ENCODE measurements around the gene RABGAP1L.

The RABGAP1L gene

GRCh38 chr1:174956976-174957375, 797.7 kb downstream of the RABGAP1L start:
- no peaks in the 10 kb centered on the region for H3K27me3 ChIP-seq (ENCODE audit: control insufficient read depth in 3 of 3, insufficient read depth in 3 of 3, low read depth in 1 of 3, low read length in 3 of 3)
- no peak overlapping the region for H3K4me3 ChIP-seq (ENCODE audit: low read length in 2 of 2)
- H3K4me1 ChIP-seq (ENCODE audit: control insufficient read depth in 2 of 2, insufficient read depth in 1 of 2, low read depth in 1 of 2, low read length in 2 of 2): peaks cover 4 to 10% of the 10 kb centered on the region in 2 donors
- H3K14ac ChIP-seq (ENCODE audit: low read length): no peak overlapping the region
- no peak for DNase-seq (ENCODE audit: low spot score)
- no peak overlapping the region for H3K23ac ChIP-seq (ENCODE audit: low read depth, low read length, poor library complexity)
- no peak overlapping the region for H3K4ac ChIP-seq (ENCODE audit: low read length)
- no peak overlapping the region for H3K27ac ChIP-seq (replicated peaks; ENCODE audit: low read length)
- H3K4me2 ChIP-seq (ENCODE audit: insufficient read depth, low read length, poor library complexity, severe bottlenecking): no peak overlapping the region
- no peaks in the 10 kb centered on the region for H3K79me1 ChIP-seq (ENCODE audit: low read depth, low read length)
- H3K9me3 ChIP-seq (replicated peaks in 1 of 2; ENCODE audit: control insufficient read depth in 2 of 2, insufficient read depth in 1 of 2, low read depth in 1 of 2, low read length in 2 of 2): no peaks in the 10 kb centered on the region
- H2BK15ac ChIP-seq (ENCODE audit: low read length): no peak overlapping the region
- H3K18ac ChIP-seq (ENCODE audit: low read length): no peak overlapping the region
- no peak overlapping the region for H2AFZ ChIP-seq (ENCODE audit: low read length)
- no peaks in the 10 kb centered on the region for H3K36me3 ChIP-seq (replicated peaks in 1 of 2; ENCODE audit: control insufficient read depth in 2 of 2, insufficient read depth in 2 of 2, low read length in 2 of 2)
- H2BK5ac ChIP-seq (ENCODE audit: low read length): no peak overlapping the region
- no peak overlapping the region for H2BK120ac ChIP-seq (ENCODE audit: low read depth, low read length)
- H4K8ac ChIP-seq (ENCODE audit: low read depth, low read length): no peak overlapping the region
- H3K9ac ChIP-seq (ENCODE audit: low read depth, low read length, poor library complexity): no peak overlapping the region
- no peak overlapping the region for H4K91ac ChIP-seq (ENCODE audit: low read depth, low read length, poor library complexity)
- H2AK5ac ChIP-seq (ENCODE audit: low read depth, low read length): no peak overlapping the region
- no peak overlapping the region for H2BK12ac ChIP-seq (ENCODE audit: low read length)

GRCh38 chr1:174957829-174958228, 798.5 kb downstream of the RABGAP1L start:
- Histone ChIP-seq H3K36me3 (replicated peaks in 1 of 2; ENCODE audit: control insufficient read depth in 2 of 2, insufficient read depth in 2 of 2, low read length in 2 of 2) (no peaks in the 10 kb centered on the region), H3K4me2 (ENCODE audit: insufficient read depth, low read length, poor library complexity, severe bottlenecking) (no peak overlapping the region), H3K27ac (replicated peaks; ENCODE audit: low read length) (no peak overlapping the region), H3K23ac (ENCODE audit: low read depth, low read length, poor library complexity) (no peak overlapping the region), H3K4me3 (ENCODE audit: low read length in 2 of 2) (no peak overlapping the region), H3K4ac (ENCODE audit: low read length) (no peak overlapping the region), H3K18ac (ENCODE audit: low read length) (no peak overlapping the region), H4K91ac (ENCODE audit: low read depth, low read length, poor library complexity) (no peak overlapping the region), H3K9ac (ENCODE audit: low read depth, low read length, poor library complexity) (no peak overlapping the region), H2BK15ac (ENCODE audit: low read length) (no peak overlapping the region), H4K8ac (ENCODE audit: low read depth, low read length) (no peak overlapping the region), H3K4me1 (ENCODE audit: control insufficient read depth in 2 of 2, insufficient read depth in 1 of 2, low read depth in 1 of 2, low read length in 2 of 2) (peaks cover 4 to 10% of the 10 kb centered on the region in 2 donors), H3K14ac (ENCODE audit: low read length) (no peak overlapping the region), H2BK5ac (ENCODE audit: low read length) (no peak overlapping the region), H3K79me1 (ENCODE audit: low read depth, low read length) (no peaks in the 10 kb centered on the region), H2AFZ (ENCODE audit: low read length) (no peak overlapping the region), H3K9me3 (replicated peaks in 1 of 2; ENCODE audit: control insufficient read depth in 2 of 2, insufficient read depth in 1 of 2, low read depth in 1 of 2, low read length in 2 of 2) (no peaks in the 10 kb centered on the region), H3K27me3 (ENCODE audit: control insufficient read depth in 3 of 3, insufficient read depth in 3 of 3, low read depth in 1 of 3, low read length in 3 of 3) (no peaks in the 10 kb centered on the region), H2AK5ac (ENCODE audit: low read depth, low read length) (no peak overlapping the region), H2BK12ac (ENCODE audit: low read length) (no peak overlapping the region), H2BK120ac (ENCODE audit: low read depth, low read length) (no peak overlapping the region)
- DNase-seq (ENCODE audit: low spot score): no peak

- H3K79me1 ChIP-seq (ENCODE audit: low read depth, low read length): no peaks in the 10 kb centered on the region
These were observed 799.1 kb downstream of the RABGAP1L start for GRCh38 chr1:174958396-174958795.

GRCh38 chr1:174960362-174960761, 801.0 kb downstream of the RABGAP1L start:
- no peak overlapping the region for H3K14ac ChIP-seq (ENCODE audit: low read length)
- H3K4ac ChIP-seq (ENCODE audit: low read length): no peak overlapping the region
- H3K79me1 ChIP-seq (ENCODE audit: low read depth, low read length): no peaks in the 10 kb centered on the region
- no peak overlapping the region for H2AFZ ChIP-seq (ENCODE audit: low read length)
- H3K9ac ChIP-seq (ENCODE audit: low read depth, low read length, poor library complexity): no peak overlapping the region
- H3K9me3 ChIP-seq (replicated peaks in 1 of 2; ENCODE audit: control insufficient read depth in 2 of 2, insufficient read depth in 1 of 2, low read depth in 1 of 2, low read length in 2 of 2): no peaks in the 10 kb centered on the region
- no peak overlapping the region for H2BK120ac ChIP-seq (ENCODE audit: low read depth, low read length)
- DNase-seq (ENCODE audit: low spot score): no peak
- no peak overlapping the region for H4K91ac ChIP-seq (ENCODE audit: low read depth, low read length, poor library complexity)
- no peak overlapping the region for H3K4me2 ChIP-seq (ENCODE audit: insufficient read depth, low read length, poor library complexity, severe bottlenecking)
- H3K4me3 ChIP-seq (ENCODE audit: low read length in 2 of 2): no peak overlapping the region
- no peak overlapping the region for H2BK15ac ChIP-seq (ENCODE audit: low read length)
- no CpG with 5 or more reads among the region's 2 CpGs for WGBS, 2 donors (ENCODE audit: extremely low coverage in 2 of 2, insufficient read length in 2 of 2, insufficient replicate concordance in 1 of 2)
- no peak overlapping the region for H3K27ac ChIP-seq (replicated peaks; ENCODE audit: low read length)
- peaks cover 0 to under 1% of the 10 kb centered on the region in 2 donors for H3K4me1 ChIP-seq (ENCODE audit: control insufficient read depth in 2 of 2, insufficient read depth in 1 of 2, low read depth in 1 of 2, low read length in 2 of 2)
- H2BK12ac ChIP-seq (ENCODE audit: low read length): no peak overlapping the region
- no peak overlapping the region for H4K8ac ChIP-seq (ENCODE audit: low read depth, low read length)
- no peak overlapping the region for H3K23ac ChIP-seq (ENCODE audit: low read depth, low read length, poor library complexity)
- H2AK5ac ChIP-seq (ENCODE audit: low read depth, low read length): no peak overlapping the region
- H3K27me3 ChIP-seq (ENCODE audit: control insufficient read depth in 3 of 3, insufficient read depth in 3 of 3, low read depth in 1 of 3, low read length in 3 of 3): no peaks in the 10 kb centered on the region
- H3K18ac ChIP-seq (ENCODE audit: low read length): no peak overlapping the region
- no peak overlapping the region for H2BK5ac ChIP-seq (ENCODE audit: low read length)
- no peaks in the 10 kb centered on the region for H3K36me3 ChIP-seq (replicated peaks in 1 of 2; ENCODE audit: control insufficient read depth in 2 of 2, insufficient read depth in 2 of 2, low read length in 2 of 2)

More at GRCh38 chr1:174958396-174958795, 799.1 kb downstream of the RABGAP1L start:
- Histone ChIP-seq H2BK5ac (ENCODE audit: low read length) (no peak overlapping the region), H2BK12ac (ENCODE audit: low read length) (no peak overlapping the region), H2AFZ (ENCODE audit: low read length) (no peak overlapping the region), H3K9ac (ENCODE audit: low read depth, low read length, poor library complexity) (no peak overlapping the region), H2BK15ac (ENCODE audit: low read length) (no peak overlapping the region), H4K8ac (ENCODE audit: low read depth, low read length) (no peak overlapping the region), H4K91ac (ENCODE audit: low read depth, low read length, poor library complexity) (no peak overlapping the region), H3K14ac (ENCODE audit: low read length) (no peak overlapping the region), H3K18ac (ENCODE audit: low read length) (no peak overlapping the region), H3K36me3 (replicated peaks in 1 of 2; ENCODE audit: control insufficient read depth in 2 of 2, insufficient read depth in 2 of 2, low read length in 2 of 2) (no peaks in the 10 kb centered on the region), H3K4me2 (ENCODE audit: insufficient read depth, low read length, poor library complexity, severe bottlenecking) (no peak overlapping the region), H3K4me3 (ENCODE audit: low read length in 2 of 2) (no peak overlapping the region), H3K27me3 (ENCODE audit: control insufficient read depth in 3 of 3, insufficient read depth in 3 of 3, low read depth in 1 of 3, low read length in 3 of 3) (no peaks in the 10 kb centered on the region), H2BK120ac (ENCODE audit: low read depth, low read length) (no peak overlapping the region), H3K9me3 (replicated peaks in 1 of 2; ENCODE audit: control insufficient read depth in 2 of 2, insufficient read depth in 1 of 2, low read depth in 1 of 2, low read length in 2 of 2) (no peaks in the 10 kb centered on the region), H3K23ac (ENCODE audit: low read depth, low read length, poor library complexity) (no peak overlapping the region), H3K4me1 (ENCODE audit: control insufficient read depth in 2 of 2, insufficient read depth in 1 of 2, low read depth in 1 of 2, low read length in 2 of 2) (peaks cover 2 to 7% of the 10 kb centered on the region in 2 donors), H2AK5ac (ENCODE audit: low read depth, low read length) (no peak overlapping the region), H3K27ac (replicated peaks; ENCODE audit: low read length) (no peak overlapping the region), H3K4ac (ENCODE audit: low read length) (no peak overlapping the region)
- no peak for DNase-seq (ENCODE audit: low spot score)
- WGBS, 2 donors (ENCODE audit: extremely low coverage in 2 of 2, insufficient read length in 2 of 2, insufficient replicate concordance in 1 of 2): no CpG with 5 or more reads among the region's 1 CpG

All from neuronal stem cell (in vitro differentiated cells).